Progenitor cell of endocrine pancreas (in vitro differentiated cells): ENCODE results near the gene SLC39A1. TPM values are rescaled to one million over a fixed set of nuclear protein-coding genes. Genes with fewer than 3 reads are reported as not detected.
"Not testable (repeated sequence)": the region's sequence is repeated elsewhere in the genome, so short reads cannot be mapped to it uniquely, and the experiment has no call there.

Experiments used
- DNase-seq: peaks from one replicate; pipeline ENCODE4 v3.0.0; 2021; ENCODE audit warnings: low spot score; ENCODE audit not compliant: unreplicated experiment
- H3K27ac Mint-ChIP-seq: 2 replicates; pipeline ENCODE4 v1.8.0; 2021; ENCODE audit warnings: mild to moderate bottlenecking, moderate library complexity, mixed read lengths
- H3K27me3 Mint-ChIP-seq: 2 replicates; pipeline ENCODE4 v1.8.0; 2021; ENCODE audit warnings: mixed read lengths
- H3K36me3 Mint-ChIP-seq: 2 replicates; pipeline ENCODE4 v1.8.0; 2022; ENCODE audit warnings: mixed read lengths; ENCODE audit not compliant: insufficient read depth
- H3K4me1 Mint-ChIP-seq: 2 replicates; pipeline ENCODE4 v1.8.0; 2021; ENCODE audit warnings: low read depth, mixed read lengths
- H3K4me3 Mint-ChIP-seq: 2 replicates; pipeline ENCODE4 v1.8.0; 2021; ENCODE audit warnings: low read depth, mild to moderate bottlenecking, moderate library complexity, mixed read lengths
- H3K9me3 Mint-ChIP-seq: 2 replicates; pipeline ENCODE4 v1.8.0; 2021; ENCODE audit warnings: low read depth, mixed read lengths
- long read RNA-seq: library from polyadenylated mRNA; unstranded; transcript quantifications from one replicate; pipeline ENCODE4 v2.0.0, GENCODE V29; 2020
- total RNA-seq: library from RNA; stranded (reverse); gene quantifications from 2 replicates; pipeline ENCODE4 v1.2.1, GENCODE V29; 2021
- TF ChIP-seq, protein P1 (sequence below): fragments of 200-600 bp; sonication (generic); IDR thresholded peaks from one replicate; pipeline ENCODE4 v1.5.0; 2021; ENCODE audit warnings: antibody characterized with exemption, mild to moderate bottlenecking; ENCODE audit not compliant: unreplicated experiment

Gene SLC39A1
- 70.6 and 75.4 TPM in 2 replicates for total RNA-seq
- long read RNA-seq, transcript SLC39A1-204 (3 exons, 2,723 nt), result minor isoform, 78 of 417 reads
- long read RNA-seq, transcript SLC39A1-203 (4 exons, 2,398 nt), result minor isoform, 11 of 417 reads
- long read RNA-seq, transcript SLC39A1-202 (4 exons, 2,084 nt), result major isoform, 300 of 417 reads
- long read RNA-seq, transcript SLC39A1-201 (5 exons, 2,427 nt), result minor isoform, 7 of 417 reads
- long read RNA-seq, partial matches to known transcripts, result 2 of 417 reads
- long read RNA-seq, other reads (novel, unspliced or antisense), result 12 of 417 reads

- H3K36me3 Mint-ChIP-seq, result peaks cover 7% of the 10 kb centered on the region
- H3K4me1 Mint-ChIP-seq, result peaks cover 43% of the 10 kb centered on the region
- peak within 1 kb of the TSS; percentile 99 for H3K27ac Mint-ChIP-seq
Observed at GRCh38 chr1:153963030-153963849, at the start of gene SLC39A1. Gene SLC39A1, minus strand, starts transcription at chr1:153963537. Its CDS starts 822 bp downstream, at chr1:153962715.

GRCh38 chr1:154012543-154012942 lies 49.2 kb upstream of the SLC39A1 start:
- H3K36me3 Mint-ChIP-seq, H3K4me1 Mint-ChIP-seq, H3K27me3 Mint-ChIP-seq, H3K9me3 Mint-ChIP-seq, DNase-seq, H3K27ac Mint-ChIP-seq, H3K4me3 Mint-ChIP-seq: not testable (repeated sequence)

More at GRCh38 chr1:153963030-153963849, at the start of gene SLC39A1:
- H3K27me3 Mint-ChIP-seq, result no peaks in the 10 kb centered on the region
- TF ChIP-seq, protein P1, sequence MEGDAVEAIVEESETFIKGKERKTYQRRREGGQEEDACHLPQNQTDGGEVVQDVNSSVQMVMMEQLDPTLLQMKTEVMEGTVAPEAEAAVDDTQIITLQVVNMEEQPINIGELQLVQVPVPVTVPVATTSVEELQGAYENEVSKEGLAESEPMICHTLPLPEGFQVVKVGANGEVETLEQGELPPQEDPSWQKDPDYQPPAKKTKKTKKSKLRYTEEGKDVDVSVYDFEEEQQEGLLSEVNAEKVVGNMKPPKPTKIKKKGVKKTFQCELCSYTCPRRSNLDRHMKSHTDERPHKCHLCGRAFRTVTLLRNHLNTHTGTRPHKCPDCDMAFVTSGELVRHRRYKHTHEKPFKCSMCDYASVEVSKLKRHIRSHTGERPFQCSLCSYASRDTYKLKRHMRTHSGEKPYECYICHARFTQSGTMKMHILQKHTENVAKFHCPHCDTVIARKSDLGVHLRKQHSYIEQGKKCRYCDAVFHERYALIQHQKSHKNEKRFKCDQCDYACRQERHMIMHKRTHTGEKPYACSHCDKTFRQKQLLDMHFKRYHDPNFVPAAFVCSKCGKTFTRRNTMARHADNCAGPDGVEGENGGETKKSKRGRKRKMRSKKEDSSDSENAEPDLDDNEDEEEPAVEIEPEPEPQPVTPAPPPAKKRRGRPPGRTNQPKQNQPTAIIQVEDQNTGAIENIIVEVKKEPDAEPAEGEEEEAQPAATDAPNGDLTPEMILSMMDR, result no peak
- DNase-seq, result peak; percentile 97
- no peaks in the 10 kb centered on the region for H3K9me3 Mint-ChIP-seq
- H3K4me3 Mint-ChIP-seq, result peak within 1 kb of the TSS; percentile 90

DNA sequence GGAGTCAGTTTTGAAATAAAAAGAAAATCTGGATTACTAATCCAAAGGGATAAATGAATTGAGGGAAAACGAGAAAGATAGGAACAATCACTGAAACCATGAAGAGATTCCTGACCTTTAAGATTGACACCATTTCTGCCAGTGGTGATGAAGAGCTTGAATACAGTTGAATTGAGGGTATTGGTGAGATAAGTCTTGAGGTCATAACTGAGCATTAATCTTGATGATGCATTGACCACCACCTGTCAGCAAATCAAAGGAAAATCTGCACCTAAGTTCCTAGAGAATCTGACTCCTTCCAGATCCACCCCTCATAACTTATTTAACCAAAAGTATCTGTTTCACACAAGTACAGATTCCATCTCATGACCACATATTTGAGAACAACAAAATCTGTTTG lies 48.8 kb upstream of the SLC39A1 start:
- Mint-ChIP-seq H3K9me3 (no peaks in the 10 kb centered on the region), H3K4me1 (peaks cover 3% of the 10 kb centered on the region), H3K36me3 (no peaks in the 10 kb centered on the region), H3K27me3 (no peaks in the 10 kb centered on the region), H3K4me3 (no peak overlapping the region), H3K27ac (no peak overlapping the region)
- TF ChIP-seq, protein P1, result no peak
- DNase-seq, result no peak

GRCh38 chr1:154006136-154006535 lies 42.8 kb upstream of the SLC39A1 start:
- Mint-ChIP-seq H3K9me3 (no peaks in the 10 kb centered on the region), H3K4me3 (no peak overlapping the region), H3K4me1 (peaks cover 7% of the 10 kb centered on the region), H3K27me3 (no peaks in the 10 kb centered on the region), H3K36me3 (no peaks in the 10 kb centered on the region), H3K27ac (no peak overlapping the region)
- no peak for DNase-seq
- TF ChIP-seq, protein P1, result no peak

DNA sequence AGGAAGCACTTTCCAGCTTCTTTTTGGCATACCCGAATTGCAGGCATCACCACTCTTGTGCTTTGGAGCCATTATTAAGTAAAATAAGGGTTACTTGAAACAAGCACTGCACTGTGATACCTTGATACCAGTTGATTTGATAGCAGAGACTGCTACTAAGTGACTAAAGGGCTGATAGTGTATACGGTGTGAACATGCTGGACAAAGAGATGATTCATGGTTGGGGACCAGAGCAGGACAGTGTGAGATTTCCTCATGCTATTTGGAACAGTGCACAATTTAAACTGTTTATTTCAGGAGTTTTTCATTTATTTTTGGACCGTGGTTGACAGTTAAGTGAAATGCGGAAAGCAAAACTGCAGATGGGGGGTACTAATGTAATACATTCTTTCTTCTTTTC lies 37.1 kb upstream of the SLC39A1 start:
- Mint-ChIP-seq H3K27me3 (no peaks in the 10 kb centered on the region), H3K4me1 (peaks cover 9% of the 10 kb centered on the region), H3K36me3 (peaks cover 5% of the 10 kb centered on the region), H3K9me3 (peaks cover 4% of the 10 kb centered on the region), H3K27ac (peak overlapping the region; percentile 95), H3K4me3 (no peak overlapping the region)
- DNase-seq, result no peak
- TF ChIP-seq, protein P1, result no peak

- H3K27ac Mint-ChIP-seq, DNase-seq, H3K4me3 Mint-ChIP-seq, H3K27me3 Mint-ChIP-seq, H3K9me3 Mint-ChIP-seq: not testable (repeated sequence)
- H3K36me3 Mint-ChIP-seq, result peaks cover 19% of the 10 kb centered on the region
- peaks cover 15% of the 10 kb centered on the region for H3K4me1 Mint-ChIP-seq
Observed at GRCh38 chr1:153996882-153997281, 33.5 kb upstream of the SLC39A1 start.
